Measurements from ENCODE around the gene ZPLD1.

ZPLD1 gene
- total RNA-seq, result 0 to 0.04 reads per million in 2 donors

DNA sequence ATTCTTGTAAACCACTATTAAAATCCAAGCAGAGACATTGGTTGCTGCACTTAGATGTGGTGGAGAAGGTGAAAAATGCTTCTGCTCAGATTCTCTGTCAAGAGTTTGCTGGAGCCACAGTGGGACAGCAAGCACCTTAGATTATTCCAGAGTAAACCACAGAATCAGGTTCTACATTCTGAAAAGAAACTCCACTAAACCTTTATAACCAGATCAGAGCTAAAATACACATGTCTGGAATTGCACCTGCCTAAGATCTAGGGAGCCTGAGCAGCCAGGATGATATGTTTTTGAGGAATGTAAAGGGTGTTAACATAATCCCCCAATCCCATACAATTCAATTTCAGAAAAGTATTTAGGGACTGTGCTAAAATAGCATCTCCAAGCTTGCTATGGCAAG is at the start of gene ZPLD1:
ZPLD1 (plus strand) TSS at position 301 of the 400 bp plus-strand sequence. CDS start 3,473 bp downstream, outside the sequence.
- DNase-seq, result no peak

DNA sequence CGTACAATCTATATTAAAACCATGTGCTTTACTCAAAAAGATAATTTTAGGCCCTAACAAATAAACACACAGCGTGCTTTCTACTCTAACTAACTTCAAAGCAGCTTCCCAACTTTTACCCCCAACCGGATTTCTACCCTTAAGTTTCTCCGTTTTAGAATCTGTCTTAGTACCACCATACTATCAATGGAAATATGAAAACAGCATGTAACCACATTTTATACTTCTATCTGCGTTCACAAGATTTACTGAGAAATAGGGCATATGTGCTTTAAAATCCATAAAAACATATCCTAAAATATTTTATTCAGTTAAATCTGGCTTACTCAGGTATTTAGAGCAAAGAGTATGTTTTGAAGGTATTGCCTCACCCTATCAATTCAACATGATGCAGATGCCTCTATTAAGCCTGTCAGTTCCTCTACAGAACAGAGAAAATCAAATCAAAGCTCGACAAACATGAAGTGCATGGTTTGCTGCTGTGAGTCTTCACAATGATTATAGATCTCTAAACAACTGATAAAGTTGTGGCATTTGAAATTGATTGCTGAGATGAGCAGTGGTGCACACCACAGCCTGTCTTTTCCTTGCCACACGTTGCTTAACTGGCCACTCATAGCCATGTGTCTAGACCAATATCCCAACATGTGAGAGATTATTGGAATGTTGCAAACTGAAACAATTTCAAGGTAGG is 44.5 kb upstream of the ZPLD1 start:
- DNase-seq, result no peak

DNA sequence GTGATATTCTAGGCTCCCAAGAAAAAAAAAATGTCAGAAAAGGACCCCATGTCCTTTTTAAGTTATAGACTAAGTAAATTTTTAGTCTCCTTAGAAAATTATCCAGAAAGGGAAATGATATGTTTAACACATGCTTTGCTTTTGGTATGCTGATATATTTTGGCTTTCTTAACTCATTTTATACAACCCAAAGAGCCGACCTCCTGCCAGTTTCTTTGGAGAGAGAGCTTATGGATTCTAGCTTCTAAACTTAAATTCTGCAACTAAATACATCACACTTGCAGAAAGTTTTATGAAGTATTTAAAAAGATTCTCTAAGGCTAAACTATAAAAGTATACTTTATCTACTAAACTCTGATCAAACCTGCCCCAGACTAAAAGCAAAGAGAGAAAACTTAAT is 43.9 kb upstream of the ZPLD1 start:
- DNase-seq, result no peak

DNA sequence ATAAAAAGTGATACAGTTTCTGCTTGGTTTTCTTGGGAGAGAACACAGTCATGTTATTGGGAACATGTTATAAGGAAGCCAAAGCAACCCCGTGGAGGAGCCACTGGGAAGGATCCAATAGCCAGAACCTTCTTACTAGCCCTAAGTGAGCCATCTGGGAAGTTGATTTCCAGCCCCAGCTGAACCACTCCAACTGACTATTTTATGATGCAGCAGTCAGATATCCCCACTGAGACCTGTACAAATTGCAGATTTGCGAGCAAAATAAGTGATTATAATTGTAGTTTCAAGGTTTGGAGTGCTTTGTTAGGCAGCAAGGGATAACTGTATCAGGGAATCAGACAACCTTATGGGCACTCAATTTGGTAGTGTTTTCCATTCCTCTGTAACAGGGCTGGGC is 43.3 kb upstream of the ZPLD1 start:
- no peak for DNase-seq

DNA sequence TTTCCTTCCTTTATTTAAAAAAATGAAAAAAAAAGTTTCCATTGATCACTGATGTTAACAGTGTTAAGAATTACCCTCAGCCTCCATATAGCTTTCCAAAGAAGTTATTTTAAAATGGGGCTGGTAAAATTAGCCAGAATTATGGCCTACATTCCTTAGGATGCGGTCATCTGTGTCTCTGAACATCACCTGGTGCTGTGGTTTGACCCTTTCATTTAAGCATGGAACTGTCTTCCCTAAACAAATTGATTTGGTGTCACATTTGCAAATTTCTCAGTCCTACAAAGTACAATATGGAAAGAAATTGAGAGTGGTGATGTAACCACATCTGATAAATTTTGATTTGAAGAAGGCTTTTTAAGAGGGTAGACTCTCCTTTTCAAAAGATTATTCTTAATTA is 40.3 kb upstream of the ZPLD1 start:
- DNase-seq, result no peak

DNA sequence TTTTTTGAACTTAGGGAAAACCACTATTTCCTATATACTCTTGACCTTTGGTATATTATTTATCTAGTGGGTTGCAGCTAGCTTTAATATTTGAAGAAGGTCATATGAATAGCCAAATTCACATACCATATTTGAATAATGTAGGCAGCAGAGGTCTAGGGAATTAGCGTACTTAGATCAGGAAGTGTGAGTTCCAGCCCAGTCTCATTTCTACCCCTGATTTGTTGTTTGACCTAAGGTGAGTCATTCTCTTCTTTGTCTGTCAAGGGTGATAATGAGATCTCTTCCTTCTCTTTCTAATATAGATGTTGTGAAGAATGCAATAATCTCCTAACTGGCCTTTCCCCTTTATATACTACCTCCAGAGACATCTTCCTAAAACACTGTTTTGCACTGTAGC is 36.6 kb upstream of the ZPLD1 start:
- no peak for DNase-seq

DNA sequence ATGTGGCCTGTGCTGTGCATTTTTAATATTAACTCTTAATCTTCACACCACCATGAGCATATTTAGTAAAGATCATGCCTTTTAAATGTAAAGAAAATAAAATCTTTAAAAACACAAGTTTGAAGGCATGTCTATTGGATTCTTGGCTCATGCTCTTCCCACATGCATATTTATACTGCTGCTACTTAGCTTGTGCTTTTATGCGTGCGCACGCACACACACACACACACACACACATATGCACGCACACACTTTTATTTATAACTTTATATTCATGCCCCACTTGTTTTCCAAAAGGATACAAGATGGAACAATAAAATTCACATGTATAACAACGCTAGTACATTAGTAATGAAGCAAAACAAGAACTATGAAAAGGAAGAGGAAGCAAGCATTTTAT is 36.1 kb upstream of the ZPLD1 start:
- DNase-seq, result no peak

DNA sequence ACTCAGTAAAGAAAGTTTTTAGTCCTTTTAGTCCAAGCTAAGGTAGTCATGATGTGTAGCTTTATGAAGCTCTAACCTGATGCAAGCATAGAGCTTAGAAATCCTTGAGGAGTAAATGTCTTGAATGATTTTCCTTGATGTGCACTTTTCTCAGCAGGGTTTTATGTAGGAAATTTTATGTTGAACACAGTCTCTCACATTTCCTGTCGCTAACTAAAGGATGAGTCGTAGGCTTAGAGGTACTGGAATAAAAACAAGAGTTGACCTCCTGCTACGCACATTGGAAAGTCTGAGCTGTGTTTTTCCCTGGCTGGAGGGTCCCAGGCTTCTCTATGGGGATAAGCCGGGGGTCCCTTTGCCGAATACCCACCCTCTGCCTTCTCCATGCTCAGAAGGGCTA is 34.7 kb upstream of the ZPLD1 start:
- DNase-seq, result no peak

DNA sequence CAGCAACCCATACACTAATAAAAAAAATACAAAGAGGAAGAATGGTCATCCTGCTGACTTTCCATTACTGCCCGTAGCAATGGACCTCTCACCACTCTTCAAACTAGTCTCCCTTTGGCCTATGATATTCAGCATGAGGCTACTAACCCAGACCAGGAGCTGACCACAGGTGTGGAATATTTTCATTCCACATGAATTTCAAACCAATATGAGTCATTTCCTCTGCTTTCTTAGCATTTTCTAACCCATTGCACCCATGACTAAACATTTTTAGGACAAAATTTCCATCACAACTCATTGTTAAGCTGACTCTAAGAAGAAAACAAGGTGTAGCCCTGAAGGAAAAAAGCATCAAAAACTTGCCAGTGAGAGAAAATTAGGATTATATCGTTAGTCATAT is 34.0 kb upstream of the ZPLD1 start:
- DNase-seq, result no peak

DNA sequence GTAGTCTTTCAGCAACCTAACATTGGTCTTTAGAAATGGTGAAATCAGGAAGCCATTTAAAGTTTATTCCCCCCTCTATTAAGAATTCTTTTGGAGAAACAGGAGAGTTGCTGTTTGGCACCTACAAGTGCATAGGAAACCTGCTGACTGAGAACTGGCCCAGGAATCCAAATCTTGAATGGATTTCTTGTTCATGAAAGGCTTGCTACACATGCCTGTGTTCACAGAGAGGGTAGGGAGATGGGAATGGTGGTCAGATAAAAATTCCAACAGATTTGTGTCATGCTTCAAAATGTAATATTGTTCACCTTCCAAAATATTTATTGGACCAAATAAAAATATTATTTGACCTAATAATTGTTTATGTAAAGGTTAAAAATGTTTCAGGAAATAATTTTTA is 24.2 kb upstream of the ZPLD1 start:
- no peak for DNase-seq

DNA sequence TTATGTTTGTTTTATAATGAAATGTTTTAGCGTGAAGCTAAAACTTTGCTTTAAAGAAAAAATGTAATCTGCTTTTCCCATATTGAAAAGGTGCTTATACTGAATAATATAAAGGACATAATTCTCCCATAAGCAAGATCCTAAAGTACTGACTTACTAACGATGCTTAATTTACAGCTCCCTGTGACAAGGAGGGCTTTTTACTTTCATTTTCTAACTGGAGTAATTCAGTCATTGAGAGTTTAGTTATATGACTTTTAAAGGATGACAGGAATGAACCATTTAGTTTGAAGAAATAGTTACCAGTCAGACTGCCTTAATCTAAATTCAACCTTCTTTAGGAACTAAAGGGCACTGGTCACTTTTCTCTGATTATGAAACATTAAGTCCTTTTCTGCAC is 19.3 kb upstream of the ZPLD1 start:
- no peak for DNase-seq

DNA sequence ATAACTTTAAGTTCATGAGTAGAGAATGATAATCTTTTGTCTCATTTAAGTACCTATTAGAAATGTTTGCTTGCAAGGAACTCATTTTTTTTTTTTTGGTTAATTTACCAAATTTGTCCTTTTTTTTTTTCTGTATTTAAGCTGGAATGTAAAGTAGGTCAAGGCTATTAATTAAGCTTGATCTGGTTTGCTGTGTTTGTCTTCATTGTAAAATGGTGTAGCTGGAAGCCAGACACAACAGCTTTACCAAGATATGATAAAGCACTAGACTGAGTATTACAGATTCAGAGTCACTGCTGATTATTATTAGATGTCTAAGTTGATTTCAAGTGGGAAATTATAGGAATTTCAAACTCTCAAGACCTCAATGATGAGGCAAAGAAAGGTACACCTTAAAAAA is 15.0 kb upstream of the ZPLD1 start:
- no peak for DNase-seq

DNA sequence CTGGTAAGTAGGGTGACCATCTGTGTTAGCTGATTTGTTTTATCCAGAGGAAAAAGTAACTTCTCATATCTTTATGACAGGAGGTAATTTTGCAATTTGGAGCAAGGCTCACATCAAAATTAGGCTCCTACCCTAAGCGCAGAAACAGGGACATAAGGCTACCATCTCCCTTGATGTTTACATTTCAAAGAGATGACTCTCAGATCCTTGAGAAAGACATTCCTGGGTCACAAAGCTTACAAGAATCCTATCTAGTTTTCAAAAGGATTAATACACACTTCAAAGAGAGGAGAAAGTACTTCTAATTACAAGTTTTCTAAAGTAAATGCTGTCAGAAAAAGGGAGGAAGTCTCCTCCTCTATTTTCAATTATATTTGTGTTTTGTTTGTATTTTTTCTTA is 7.0 kb downstream of the ZPLD1 start:
- DNase-seq, result no peak

DNA sequence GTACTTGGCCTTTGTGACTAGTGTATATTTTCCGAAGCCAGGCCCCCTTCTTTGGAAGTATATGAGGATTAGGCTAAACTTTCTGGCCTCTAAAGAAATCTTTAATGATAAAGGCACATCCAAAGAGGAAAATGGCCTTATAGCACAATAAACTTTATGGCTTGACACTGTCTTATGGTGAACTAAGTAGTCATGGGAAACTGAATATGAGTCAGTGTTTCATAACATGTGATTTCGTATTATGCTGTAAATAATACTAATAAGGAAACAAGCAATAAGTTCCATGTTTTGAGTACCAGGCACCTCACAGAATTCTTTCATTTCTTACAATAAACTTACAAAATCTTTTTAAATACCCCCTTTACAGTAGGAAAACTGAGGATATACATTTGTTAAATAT is 8.2 kb downstream of the ZPLD1 start:
- no peak for DNase-seq

DNA sequence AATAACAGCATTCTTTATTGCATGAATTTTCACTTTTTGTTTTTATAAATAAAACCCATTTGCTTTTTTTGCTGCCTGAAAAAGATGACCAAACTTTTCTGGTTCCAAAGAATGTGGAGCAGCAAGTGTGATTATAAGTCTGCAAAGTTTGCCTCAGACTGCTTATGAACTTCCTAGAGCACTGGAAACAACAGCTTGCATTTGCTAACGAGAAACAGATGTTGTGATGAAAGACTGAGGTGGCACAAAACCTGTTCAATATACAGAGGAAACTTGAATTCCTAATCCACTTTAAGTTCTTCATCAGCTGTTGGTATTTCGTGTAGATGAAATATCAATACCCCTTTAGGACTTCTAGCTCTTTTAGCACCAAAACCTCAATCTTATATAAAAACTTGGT is 9.3 kb downstream of the ZPLD1 start:
- DNase-seq, result no peak

DNA sequence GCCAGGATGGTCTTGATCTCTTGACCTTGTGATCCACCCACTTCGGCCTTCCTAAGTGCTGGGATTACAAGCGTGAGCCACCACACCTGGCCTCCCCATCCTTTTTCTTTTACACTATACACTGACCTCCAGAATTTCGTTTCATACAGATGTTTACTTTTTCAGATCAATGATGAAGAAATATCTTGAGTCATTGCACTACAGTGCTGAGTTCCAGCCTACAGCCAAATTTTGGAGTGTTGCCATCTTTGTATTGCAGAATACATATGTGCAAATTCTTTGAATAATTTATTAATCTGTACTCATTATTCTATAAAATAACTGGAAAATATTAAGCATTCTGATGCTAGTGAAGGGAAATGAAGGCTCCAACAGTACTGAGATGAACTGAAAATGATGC is 12.5 kb downstream of the ZPLD1 start:
- DNase-seq, result no peak

DNA sequence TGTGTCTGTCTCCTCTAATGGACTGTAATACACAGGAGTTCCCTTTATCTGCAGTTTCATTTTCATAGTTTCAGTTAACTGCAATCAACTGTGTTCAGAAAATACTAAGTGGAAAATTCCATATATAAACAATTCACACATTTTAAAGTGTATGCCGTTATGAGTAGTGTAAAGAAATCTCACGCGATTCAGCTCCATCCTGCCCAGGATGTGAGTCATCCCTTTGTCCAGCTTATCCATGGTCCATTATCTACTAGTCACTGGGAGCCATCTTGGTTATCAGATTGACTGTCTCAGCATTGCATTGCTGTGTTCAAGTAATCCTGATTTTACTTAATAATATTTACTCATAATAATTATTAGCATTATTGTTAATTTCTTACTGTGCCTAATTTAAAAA is 14.5 kb downstream of the ZPLD1 start:
- DNase-seq, result no peak

DNA sequence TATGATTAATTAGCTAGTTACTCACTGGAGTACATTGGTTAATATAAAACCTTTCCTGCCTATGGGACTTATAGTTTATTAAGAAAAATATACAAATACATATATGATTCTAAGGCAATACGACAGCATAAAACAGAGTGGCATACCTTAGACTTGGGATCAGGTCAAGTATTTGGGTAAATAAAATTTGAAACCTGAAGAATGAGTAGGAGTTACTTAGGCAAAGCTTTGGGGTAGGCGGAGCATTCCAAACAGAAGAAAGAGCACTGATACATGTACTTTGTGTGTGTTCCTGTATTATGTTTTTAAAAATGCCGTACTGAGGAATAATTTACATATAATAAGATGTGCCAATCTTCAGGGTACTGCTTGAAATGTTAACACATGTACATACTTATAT is 15.1 kb downstream of the ZPLD1 start:
- no peak for DNase-seq

DNA sequence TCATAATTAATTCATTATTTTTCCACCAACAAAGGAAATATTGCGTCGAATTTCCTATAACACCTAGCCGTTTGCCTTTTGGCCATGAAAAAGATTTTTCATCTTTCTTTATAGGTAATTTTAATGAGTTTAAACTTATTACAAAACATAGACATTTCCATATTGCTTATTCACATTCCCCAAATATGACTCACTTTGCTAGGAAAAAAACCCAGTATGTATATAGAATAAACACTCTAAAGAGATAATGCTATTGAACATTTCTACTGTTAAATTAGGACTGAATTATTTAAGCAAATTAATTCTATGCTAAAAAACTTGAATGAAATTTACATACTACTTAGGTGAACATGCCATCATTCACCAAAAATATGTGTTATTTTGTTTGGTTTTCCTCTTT is 16.2 kb downstream of the ZPLD1 start:
- no peak for DNase-seq

DNA sequence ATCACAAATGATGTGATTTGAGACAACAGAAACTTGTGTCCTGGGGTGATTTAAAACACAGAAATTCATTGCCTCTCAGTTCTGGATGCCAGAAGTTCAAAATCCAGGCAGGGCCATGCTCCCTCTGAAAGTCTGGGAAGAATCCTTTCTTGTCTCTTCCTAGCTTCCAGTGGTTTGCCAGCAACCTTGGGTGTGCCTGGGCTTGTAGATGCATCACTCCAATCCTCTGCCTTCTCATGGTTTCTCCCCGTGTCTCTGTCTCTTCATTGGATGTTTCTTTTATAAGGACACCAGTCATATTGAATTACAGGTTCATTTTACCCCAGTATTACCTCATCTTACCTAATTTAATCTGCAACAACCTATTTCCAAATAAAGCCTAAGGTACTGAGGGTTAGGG is 16.7 kb downstream of the ZPLD1 start:
- no peak for DNase-seq

DNA sequence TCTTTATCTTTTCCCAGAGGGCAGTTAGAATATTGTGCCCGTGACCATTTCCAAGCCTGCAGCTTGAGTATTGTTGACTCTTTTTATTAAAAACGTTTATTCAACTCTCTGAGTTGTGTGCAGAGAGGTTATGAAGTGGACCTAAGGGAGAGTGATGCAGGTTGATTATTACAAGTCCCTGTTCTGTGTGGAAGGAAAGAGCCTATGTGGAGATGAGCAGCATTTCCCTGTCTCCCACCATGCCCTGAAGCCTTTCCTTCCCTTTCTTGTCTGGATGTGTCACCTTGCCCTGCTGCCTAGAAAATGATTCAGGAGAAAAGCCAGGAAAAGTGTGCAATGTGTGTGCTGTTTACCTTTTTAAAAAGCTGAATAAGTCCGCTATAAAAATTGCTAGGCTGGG is 19.4 kb downstream of the ZPLD1 start:
- no peak for DNase-seq

DNA sequence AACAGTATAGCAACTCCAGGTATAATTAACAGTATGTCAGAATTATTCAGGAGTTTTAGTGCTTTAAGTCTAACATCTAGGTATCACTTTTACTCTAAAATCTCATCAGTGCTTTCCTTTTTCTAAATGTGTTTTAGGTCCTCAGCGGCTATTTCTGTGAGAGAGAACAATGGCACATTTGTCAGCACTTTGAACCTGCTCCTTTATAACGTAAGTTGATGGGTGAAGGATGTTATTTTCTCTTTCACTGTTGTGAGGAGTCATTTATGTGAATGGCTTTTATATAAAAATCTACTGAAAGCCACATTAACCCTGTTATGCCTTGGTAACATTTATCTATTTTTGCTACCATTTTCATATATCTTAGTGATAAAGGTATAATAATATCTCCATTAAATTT is 22.8 kb downstream of the ZPLD1 start:
- no peak for DNase-seq

DNA sequence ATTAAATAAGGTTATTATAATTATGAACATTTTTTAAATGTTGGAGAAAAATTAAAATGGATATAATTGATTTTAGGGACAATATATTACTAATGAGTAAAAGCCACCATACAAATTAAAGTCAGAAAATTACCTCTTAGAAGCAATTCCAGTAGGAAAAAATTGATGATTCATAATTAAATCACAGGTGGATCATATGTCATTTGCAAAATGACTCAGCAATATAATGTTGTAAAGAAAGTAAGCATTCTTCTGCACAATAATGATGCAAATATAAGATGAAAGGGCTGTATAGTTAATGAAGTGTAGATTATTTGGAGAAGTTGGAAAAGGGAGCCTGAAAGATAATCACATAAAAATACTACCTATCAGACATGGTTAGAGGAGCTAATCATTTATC is 25.8 kb downstream of the ZPLD1 start:
- no peak for DNase-seq

DNA sequence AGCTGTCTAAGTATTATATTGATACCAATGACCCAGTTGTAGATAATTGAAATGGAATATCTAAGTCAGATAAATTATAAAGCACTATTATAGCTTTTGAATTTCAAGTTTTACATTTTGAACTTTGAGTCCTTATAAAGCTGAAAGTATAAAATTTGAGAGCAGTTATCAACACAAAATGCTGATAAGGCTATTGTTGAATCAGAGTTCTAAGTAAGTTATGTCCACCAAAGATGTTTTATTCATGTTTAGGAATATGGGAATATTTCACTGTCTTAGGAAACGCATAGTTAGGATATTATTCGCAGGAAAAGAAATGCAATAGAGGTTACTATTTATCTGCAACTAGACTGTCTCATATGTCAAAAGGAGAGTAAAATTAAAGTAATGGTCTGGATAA is 29.4 kb downstream of the ZPLD1 start:
- no peak for DNase-seq

DNA sequence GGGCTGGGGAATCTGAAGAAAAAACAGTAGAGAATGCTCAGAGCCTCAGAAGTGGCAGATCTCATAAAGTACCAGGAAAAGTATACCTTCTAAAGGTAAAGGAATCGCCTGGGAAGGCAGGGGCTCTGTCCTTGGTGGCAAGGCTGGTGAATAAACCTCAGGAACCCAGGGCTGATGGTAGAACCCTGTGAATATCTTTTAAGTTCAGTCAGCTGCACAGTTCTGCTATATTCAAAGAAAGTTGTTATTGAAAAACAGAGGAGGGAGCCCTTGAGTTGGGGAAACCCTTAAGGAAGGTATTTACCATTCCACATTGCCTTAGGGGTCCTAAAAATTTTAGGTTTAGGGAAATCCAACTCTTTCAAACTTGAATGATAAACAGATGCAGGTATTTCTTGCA is 31.2 kb downstream of the ZPLD1 start:
- DNase-seq, result no peak

DNA sequence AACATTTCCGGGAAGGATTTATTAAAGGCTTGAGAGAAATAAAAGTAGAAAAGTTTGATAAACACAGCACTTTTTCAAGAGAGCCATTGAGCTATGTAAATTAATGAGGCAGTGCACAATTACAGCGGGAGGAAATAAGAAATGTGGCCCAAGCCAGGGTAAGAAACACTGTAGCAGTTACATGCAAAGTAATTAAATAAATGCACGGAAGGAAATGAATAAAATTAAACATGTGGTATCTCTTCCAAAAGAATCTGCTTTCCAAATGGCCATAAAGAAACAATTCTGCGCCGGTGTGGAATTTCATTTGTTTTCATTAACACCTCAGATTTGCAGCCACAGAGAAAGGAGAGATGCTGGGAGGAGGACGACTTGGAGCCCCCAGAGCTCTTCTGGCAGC is 35.3 kb downstream of the ZPLD1 start:
- no peak for DNase-seq

Data from activated gamma-delta T cell (primary cell).